GM23338 (cell line): Measurements from ENCODE around the gene DOP1A. TPM values are rescaled to one million over a fixed set of nuclear protein-coding genes. Genes with fewer than 3 reads are reported as not detected.

ENCODE experiments used
- ATAC-seq: fragments of 200-7000 bp; cut with Tn5 transposase; 3 replicates; pipeline ENCODE4 v1.9.1; 2020
- DNase-seq: peaks from one replicate; pipeline ENCODE4 v3.0.0-alpha.2; 2015; ENCODE audit warnings: low spot score
- H2AFZ ChIP-seq: fragments of 200-600 bp; sonication (generic); 2 replicates; pipeline ENCODE4 v1.8.0; 2016; ENCODE audit warnings: antibody characterized with exemption, mild to moderate bottlenecking, moderate library complexity
- H3F3A ChIP-seq: fragments of 200-600 bp; sonication (generic); replicated peaks from 2 replicates; pipeline ENCODE4 v1.8.0; 2017; ENCODE audit warnings: antibody characterized with exemption, mixed run types, low read depth
- H3K27ac ChIP-seq: fragments of 200-600 bp; sonication (generic); 2 replicates; pipeline ENCODE4 v1.6.1; 2016; ENCODE audit warnings: low read depth
- H3K27me3 ChIP-seq: fragments of 200-600 bp; sonication (generic); 2 replicates; pipeline ENCODE4 v1.8.0; 2016; ENCODE audit warnings: mild to moderate bottlenecking, mixed run types, moderate library complexity; ENCODE audit not compliant: insufficient read depth
- H3K36me3 ChIP-seq: fragments of 200-600 bp; sonication (generic); 2 replicates; pipeline ENCODE4 v1.8.0; 2016; ENCODE audit warnings: mild to moderate bottlenecking; ENCODE audit not compliant: insufficient read depth
- H3K4me1 ChIP-seq: fragments of 200-600 bp; sonication (generic); 2 replicates; pipeline ENCODE4 v1.8.0; 2016; ENCODE audit warnings: mild to moderate bottlenecking, moderate library complexity; ENCODE audit not compliant: insufficient read depth
- H3K4me2 ChIP-seq: fragments of 200-600 bp; sonication (generic); 2 replicates; pipeline ENCODE4 v1.7.1; 2017; ENCODE audit warnings: mixed run types
- H3K4me3 ChIP-seq: fragments of 200-600 bp; sonication (generic); 2 replicates; pipeline ENCODE4 v1.6.1; 2016; ENCODE audit warnings: mixed run types
- H3K79me2 ChIP-seq: fragments of 200-600 bp; sonication (generic); replicated peaks from 2 replicates; pipeline ENCODE4 v1.8.0; 2017; ENCODE audit warnings: mild to moderate bottlenecking; ENCODE audit not compliant: insufficient read depth
- H3K9me2 ChIP-seq: fragments of 200-600 bp; sonication (generic); 2 replicates; pipeline ENCODE4 v1.8.0; 2017; ENCODE audit not compliant: insufficient read depth
- H4K20me1 ChIP-seq: fragments of 200-600 bp; sonication (generic); replicated peaks from 2 replicates; pipeline ENCODE4 v1.8.0; 2017; ENCODE audit warnings: mild to moderate bottlenecking; ENCODE audit not compliant: insufficient read depth
- H3K27ac Mint-ChIP-seq: 2 replicates; pipeline ENCODE4 v1.8.0; 2020; ENCODE audit warnings: inconsistent platforms, mild to moderate bottlenecking, moderate library complexity, mixed read lengths
- H3K27me3 Mint-ChIP-seq: 3 replicates; pipeline ENCODE4 v1.8.0; 2022; ENCODE audit warnings: low read depth, mild to moderate bottlenecking, moderate library complexity, mixed read lengths, inconsistent platforms; ENCODE audit not compliant: insufficient read depth, poor library complexity
- H3K36me3 Mint-ChIP-seq: 3 replicates; pipeline ENCODE4 v1.8.0; 2021; ENCODE audit warnings: low read depth, mild to moderate bottlenecking, inconsistent platforms, moderate library complexity, mixed read lengths
- H3K4me1 Mint-ChIP-seq: 3 replicates; pipeline ENCODE4 v1.8.0; 2020; ENCODE audit warnings: mild to moderate bottlenecking, inconsistent platforms, mixed read lengths
- H3K4me3 Mint-ChIP-seq: 3 replicates; pipeline ENCODE4 v1.8.0; 2021; ENCODE audit warnings: moderate library complexity, mild to moderate bottlenecking, inconsistent platforms, mixed read lengths
- H3K9me3 Mint-ChIP-seq: 3 replicates; pipeline ENCODE4 v1.8.0; 2020; ENCODE audit warnings: moderate library complexity, mild to moderate bottlenecking, inconsistent platforms, mixed read lengths
- EZH2phosphoT487 ChIP-seq: fragments of 200-600 bp; sonication (generic); IDR thresholded peaks from one replicate; pipeline ENCODE4 v1.8.1; 2018; ENCODE audit warnings: antibody characterized with exemption; ENCODE audit not compliant: unreplicated experiment
- POLR2AphosphoS5 ChIP-seq: IDR thresholded peaks from 2 replicates; pipeline ENCODE4 v1.6.1; 2016; ENCODE audit warnings: antibody characterized with exemption, low read depth
- REST ChIP-seq: IDR thresholded peaks from one replicate; pipeline ENCODE4 v1.6.1; 2018; ENCODE audit warnings: antibody characterized with exemption; ENCODE audit not compliant: unreplicated experiment
- ZNF462 ChIP-seq: fragments of 250-450 bp; sonication (Bioruptor Pico); IDR thresholded peaks from 2 replicates; pipeline ENCODE4 v1.5.0; 2020; ENCODE audit warnings: mild to moderate bottlenecking, moderate library complexity
- polyA plus RNA-seq: library from polyadenylated mRNA; unstranded; fragments of >200 nt; fragmentation: Nextera tagmentation; extraction: Ambion mirVana; gene quantifications from 2 replicates; pipeline ENCODE4 v1.2.1, GENCODE V29; 2016
- total RNA-seq: library from RNA; depleted of rRNA; stranded (reverse); fragments of >200 nt; shearing (Covaris generic); gene quantifications from 2 replicates; pipeline ENCODE4 v1.2.3, GENCODE V29; 2014

Gene DOP1A
- total and polyA plus RNA-seq, 2 experiments from 2014 or later, result 3.9 to 18.6 TPM

- no peak for TF ChIP-seq ZNF462 (CRISPR knock-in tag)
These were observed 125.0 kb downstream of the DOP1A start (continued) for GRCh38 chr6:83192456-83192855.

- peak within 1 kb of the TSS; percentile 96 for H3K4me3 ChIP-seq
- Mint-ChIP-seq H3K4me3 (peak within 1 kb of the TSS; percentile 98), H3K36me3 (peaks cover 21% of the 10 kb centered on the region), H3K27ac (peak within 1 kb of the TSS; percentile 94), H3K27me3 (peaks cover 10% of the 10 kb centered on the region), H3K4me1 (peaks cover 16% of the 10 kb centered on the region; the same call in 2 of the 3 replicates), H3K9me3 (no peaks in the 10 kb centered on the region)
- ATAC-seq (peak; percentile 90), DNase-seq (peak; percentile 93)
- H3K4me2 ChIP-seq, result peak within 1 kb of the TSS; percentile 90
- TF ChIP-seq REST, result no peak
- TF ChIP-seq EZH2phosphoT487, result no peak
- TF ChIP-seq POLR2AphosphoS5, result peak; percentile 96
- H2AFZ ChIP-seq, result peak within 1 kb of the TSS; percentile 96
- peaks cover 44% of the 10 kb centered on the region for H3K79me2 ChIP-seq
- peaks cover 21% of the 10 kb centered on the region for H3K36me3 ChIP-seq
- peaks cover 21% of the 10 kb centered on the region for H4K20me1 ChIP-seq
- H3K27ac ChIP-seq, result peak within 1 kb of the TSS; percentile 81
- H3K9me2 ChIP-seq, result no peaks in the 10 kb centered on the region
- H3F3A ChIP-seq, result no peaks in the 10 kb centered on the region
- peaks cover 4% of the 10 kb centered on the region for H3K4me1 ChIP-seq
- H3K27me3 ChIP-seq, result no peaks in the 10 kb centered on the region
These were observed 125.6 kb downstream of the DOP1A start, which contains the start of the genes PGM3 and RWDD2A for GRCh38 chr6:83192871-83193746. PGM3 (minus strand) TSS chr6:83193265; CDS start chr6:83191012, 2,253 bp downstream. RWDD2A (plus strand) TSS chr6:83193357; CDS start chr6:83194452, 1,095 bp downstream.
